Activated CD8-positive, alpha-beta memory T cell treated with anti-CD3 and anti-CD28 coated beads, Interleukin-2, amount 50 U/mL, for 1 hour (primary cell): Measurements from ENCODE around the gene GLB1L.
"Not testable (repeated sequence)": the region's sequence is repeated elsewhere in the genome, so short reads cannot be mapped to it uniquely, and the experiment has no call there.

ENCODE experiments used
- DNase-seq: peaks from one replicate; pipeline ENCODE4 v3.0.0-alpha.2; 2020; ENCODE audit errors: extremely low read depth

Gene GLB1L

DNA sequence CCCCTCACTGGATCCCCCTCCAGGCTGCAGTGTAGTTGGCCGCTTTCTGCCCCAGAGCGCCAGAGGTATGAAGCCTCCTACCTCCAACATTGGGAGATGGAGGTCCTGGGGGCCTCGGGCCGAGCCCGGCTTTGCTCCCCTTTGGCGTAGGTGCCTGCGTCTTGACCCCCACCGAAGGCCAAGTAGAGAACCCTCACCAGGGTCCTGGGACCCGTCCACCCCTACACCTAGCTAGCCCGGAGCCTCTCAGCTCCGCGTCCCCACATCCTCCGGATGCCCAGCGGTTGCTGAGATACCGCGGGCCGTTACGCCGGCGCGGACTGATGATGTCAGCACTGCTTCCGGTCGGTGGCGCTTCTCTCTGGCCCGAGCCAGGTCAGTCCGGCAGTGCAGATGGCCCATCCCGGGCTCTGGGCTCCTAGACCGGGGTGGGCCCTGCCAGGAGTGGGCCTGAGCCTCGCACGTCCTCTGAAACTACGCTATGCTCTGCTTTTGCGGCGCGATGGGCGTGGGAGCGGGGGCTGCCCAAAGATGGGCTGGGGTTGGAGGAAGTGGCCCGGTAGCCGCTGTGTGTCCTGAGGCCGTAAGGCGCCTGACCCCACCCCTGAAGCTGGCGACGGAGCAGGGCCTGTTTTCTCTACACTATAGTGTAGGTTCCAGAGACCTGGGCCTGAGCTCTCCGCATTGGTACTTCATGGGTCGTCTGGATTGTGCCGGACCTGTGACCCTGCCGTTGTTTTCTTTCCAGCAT lies at the start of gene GLB1L, which contains the start of gene STK16:
GLB1L (minus strand) TSS at position 297 of the 751 bp plus-strand sequence. CDS start 1,871 bp downstream, outside the sequence.
STK16 (plus strand) TSS at position 332 of the 751 bp plus-strand sequence. CDS start 521 bp downstream, outside the sequence.
- DNase-seq: no peak

DNA sequence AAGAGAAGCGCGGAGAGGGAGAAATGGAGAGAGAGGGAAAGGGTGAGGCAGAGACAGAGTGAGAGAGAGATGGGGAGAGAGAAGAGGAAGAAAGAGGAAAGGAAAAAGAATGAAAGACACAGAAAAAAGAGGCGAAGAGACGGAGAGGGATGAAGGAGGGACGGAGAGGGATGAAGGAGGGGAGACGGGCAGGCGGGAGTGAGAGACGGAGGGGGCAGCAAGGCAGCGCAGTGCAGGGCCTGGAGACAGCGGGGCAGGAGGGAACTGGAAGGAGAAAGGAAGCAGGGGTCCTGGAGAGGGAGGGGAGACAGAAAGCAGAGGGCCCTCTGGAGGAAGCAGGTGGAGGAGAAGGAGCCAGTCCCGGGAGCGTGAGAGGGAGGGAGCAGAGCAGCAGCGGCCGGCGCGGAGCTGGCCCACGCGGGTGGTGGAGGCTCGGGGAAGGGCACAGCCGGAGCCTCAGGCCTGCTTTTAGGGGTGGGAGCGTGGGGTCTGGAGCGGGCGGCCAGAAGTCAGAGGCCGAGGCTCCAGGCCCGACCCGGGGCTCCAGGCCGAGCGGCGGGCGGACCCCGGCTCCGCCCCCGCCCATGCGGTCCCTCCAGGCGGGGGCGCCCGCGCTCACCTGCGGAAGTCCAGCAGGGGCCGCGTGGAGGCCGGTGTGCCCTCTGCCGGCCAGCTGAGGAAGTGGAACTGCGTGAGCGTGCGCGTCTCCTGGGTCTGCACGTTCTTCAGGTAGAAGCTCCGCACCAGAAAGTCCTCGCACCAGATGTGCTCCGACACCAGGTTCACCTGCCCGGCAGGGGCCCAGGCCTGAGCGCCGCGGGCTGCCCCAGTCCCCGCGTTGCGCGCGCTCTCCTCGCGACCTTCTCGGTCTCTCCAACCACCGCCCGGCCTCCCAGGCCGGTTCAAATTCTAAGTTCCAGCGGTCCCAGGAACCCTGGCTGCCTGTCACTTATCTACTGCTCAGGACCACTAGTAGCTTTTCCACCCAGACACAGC lies 49.4 kb upstream of the GLB1L start:
- peak; percentile 62 for DNase-seq

DNA sequence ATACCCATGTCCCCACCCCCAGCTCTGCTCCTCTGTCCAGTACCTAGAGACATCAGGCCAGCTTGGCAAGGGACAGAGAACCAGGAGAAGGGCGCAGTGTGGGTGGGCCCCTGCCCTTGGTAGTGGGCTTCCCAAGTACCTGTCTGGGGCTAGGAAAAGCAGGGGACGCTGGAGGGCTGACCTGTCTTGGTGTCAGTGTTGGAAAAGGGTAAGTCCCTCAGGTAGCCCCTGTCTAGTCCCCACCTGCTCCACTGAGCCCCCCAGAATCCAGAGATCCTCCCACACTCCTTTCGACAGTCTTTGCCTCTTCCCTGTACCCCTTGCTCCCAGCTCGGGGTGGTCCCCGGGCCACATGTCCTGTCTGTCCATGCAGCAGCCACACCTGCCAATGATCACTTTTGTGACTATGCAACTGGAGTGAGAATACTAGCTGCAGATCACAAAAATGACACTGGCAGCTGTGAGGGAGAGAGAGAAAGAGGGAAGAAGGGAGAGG lies 48.5 kb upstream of the GLB1L start:
- no peak for DNase-seq

DNA sequence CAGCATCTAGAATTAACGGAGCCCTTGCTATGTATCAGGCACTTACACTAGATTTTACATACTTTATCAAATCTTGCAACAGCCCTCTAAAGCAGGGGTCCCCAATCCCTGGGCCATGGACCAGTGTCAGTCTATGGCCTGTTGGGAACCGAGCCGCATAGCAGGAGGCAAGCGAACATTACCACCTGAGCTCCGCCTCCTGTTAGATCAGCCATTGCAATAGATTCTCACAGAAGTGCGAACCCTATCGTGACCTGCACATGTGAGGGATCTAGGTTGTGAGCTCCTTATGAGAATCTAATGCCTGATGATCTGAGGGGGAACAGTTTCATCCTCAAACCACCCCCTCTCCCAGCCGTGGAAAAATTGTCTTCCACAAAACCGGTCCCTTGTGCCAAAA lies 47.4 kb upstream of the GLB1L start:
- DNase-seq: no peak

DNA sequence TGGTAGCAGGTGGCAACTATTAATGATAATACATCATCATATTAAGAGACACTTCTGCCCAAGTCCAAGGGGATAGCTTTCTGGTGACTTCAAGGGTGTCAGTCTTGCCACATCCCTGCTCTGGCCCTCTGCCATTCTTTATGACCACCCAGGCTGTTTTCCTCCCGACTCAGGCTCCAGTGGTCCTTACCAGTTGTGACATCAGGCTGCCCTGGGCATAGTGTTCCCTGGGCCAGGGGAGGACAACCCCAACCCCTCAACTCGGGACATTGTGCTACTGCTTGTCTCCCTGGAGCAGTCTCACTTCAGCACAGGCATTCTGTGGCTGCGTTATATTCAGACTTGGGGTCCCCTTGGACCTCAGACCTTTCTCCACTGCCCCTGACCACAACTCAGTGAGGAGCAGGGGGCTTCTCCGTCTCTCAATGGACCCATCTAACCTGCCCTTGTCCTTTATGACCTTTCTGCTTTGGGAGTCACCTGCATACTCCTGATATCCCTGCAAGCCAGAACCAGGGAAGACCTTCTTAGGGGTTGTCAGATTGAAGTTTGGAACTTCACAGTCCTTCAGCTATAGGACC lies 46.8 kb upstream of the GLB1L start:
- no peak for DNase-seq

DNA sequence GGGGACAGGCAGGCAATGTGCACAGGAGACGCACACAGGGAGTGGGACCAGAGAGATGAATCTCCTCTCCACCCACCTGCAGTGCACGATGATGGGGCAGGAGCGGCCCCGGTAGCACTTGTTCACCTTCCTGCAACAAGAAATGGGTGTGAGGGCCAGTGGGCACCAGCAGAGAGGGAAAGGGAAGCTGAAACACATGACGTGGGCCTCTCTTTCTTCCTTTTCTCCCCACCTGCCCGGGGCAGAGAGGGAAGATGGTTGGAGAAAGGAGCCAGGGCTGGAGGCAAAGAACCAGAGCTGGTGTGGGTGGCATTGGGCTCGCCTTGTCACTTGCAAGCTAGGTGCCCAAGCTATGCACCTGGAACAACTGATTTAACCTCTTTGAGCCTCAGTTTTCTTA lies 46.1 kb upstream of the GLB1L start:
- DNase-seq: no peak

DNA sequence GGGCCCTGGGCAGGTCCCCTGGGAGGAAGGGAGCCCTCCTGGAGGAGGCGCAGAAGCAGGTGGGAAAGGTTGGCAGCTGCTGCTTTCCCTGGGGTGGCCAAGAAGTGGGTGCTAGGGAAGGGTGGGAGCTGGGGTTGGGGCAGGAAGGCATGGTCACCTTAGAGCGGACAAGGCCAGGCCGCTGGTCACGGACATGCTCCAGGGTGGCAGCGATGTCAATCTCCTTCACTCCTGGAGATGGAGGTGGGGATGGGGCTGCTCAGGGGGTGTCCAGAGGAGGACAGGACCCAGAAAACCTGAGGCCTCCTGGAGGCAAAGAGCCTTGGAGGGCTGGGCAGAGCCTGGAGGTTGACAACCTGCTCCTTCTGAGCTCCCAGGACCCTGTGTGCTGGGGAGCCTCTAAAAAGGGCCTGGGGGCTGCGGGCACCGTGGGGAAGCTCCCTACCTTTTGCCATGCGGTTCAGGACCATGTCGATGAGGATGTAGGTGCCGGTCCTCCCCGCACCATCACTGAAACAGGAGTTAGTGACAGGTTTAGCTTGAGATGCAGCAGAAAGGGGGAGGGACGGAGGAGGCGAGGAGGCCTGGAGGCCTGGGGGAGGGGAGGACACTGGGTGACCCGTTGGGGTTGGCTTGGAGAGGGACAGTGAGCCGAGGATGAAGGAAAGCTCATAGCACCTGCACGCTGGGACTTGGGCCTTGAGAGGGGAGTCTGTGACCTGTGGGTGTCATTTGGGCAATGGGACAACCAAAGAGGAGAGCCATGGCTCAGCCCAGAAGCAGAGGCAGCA lies 45.3 kb upstream of the GLB1L start:
- DNase-seq: no peak

DNA sequence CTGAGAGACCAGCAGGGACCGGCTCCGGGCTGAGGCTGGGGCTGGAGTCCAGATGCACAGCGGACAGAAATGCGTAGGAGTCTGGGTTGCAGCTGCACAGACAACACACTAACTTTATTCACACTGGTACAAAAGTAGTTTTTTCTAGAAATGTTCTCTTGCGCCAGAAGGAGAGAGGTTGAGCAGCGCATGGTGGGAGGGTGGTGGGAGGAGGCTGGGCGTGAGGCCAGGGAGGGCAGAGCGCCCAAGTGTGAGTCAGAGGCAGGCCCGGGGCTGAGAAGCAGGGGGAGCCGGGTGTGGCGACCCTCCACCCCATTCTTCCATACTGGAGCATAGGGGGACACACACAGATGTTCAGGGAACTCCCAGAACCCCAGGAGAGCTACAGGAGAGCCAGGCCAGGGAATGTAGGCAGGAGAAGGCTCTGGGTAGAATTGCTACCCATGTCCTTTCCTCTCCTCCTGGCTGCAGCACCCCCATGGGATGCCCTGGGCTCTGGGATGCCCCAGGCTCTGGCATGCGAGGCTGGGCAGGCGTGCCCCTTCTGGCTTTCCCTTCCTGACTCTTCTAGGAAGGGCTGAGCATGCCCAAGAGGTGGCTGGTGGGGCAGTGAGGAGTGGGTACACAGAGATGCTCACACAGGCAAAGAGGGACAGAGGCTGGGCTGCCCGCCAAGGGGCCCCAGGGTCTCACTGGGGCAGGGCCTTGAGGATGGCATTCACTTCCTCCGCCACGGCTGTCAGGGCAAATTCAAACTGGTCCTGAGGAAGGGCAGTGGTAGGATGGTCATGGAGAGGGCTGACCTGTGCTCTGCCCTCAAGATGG lies 44.5 kb upstream of the GLB1L start:
- no peak for DNase-seq

DNA sequence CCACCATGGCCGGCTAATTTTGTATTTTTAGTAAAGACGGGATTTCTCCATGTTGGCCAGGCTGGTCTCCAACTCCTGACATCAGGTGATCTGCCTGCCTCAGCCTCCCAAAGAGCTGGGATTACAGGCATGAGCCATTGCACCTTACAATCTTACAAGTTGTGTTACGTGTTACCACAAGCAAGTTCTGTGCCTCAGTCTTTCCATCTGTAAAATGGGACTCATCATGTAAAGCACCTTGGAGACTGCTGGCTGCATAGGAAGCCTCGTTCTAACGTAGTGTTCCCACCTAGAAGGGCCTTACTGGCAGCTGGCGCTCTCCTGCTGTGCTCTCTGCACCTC lies 43.9 kb upstream of the GLB1L start:
- DNase-seq: no peak

DNA sequence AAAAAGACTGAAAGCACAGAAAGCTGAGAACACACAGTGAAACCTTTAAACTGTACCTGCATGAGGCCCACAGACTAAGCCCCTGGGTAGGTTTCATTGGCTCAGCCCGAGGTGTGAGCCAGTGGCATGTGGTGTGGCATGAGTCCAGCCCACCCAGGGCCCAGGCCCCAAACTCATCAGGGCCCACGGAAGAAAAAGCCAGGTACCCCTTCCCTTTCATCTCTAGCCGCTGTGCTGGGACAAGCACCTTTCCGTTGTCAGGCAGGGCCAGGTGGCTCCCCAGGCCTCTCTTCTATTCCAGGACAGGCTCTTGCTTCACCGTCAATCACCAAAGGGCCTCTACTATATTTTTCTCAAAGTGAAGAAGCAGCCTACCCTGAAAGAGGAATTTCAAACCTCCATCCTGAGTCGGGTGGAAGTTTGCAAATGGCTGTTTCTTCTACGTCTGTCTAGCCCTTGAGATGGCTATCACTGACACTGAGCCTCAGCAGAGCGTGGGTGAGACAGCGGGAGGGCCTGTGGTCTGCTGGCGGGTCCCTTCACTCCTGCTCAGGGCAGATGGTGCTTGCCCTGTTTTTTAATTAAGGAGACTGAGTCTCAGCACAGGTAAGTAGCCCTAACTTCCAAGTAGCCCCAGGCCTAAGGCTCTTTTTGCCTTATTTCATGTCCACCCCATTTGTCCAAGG lies 42.5 kb upstream of the GLB1L start:
- DNase-seq: no peak

DNA sequence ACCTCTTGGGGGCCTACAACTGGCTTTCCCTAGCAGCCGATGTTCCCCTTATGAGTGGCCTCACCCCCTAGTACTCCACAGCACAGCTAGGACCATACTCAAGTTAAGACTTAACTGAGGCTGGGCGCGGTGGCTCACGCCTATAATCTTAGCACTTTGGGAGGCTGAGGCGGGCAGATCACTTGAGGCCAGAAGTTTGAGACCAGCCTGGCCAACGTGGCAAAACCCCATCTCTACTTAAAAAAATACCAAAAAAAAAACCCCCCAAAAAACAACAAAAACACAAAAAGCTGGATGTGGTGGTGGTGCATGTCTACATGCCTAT lies 41.8 kb upstream of the GLB1L start:
- not testable (repeated sequence) for DNase-seq

DNA sequence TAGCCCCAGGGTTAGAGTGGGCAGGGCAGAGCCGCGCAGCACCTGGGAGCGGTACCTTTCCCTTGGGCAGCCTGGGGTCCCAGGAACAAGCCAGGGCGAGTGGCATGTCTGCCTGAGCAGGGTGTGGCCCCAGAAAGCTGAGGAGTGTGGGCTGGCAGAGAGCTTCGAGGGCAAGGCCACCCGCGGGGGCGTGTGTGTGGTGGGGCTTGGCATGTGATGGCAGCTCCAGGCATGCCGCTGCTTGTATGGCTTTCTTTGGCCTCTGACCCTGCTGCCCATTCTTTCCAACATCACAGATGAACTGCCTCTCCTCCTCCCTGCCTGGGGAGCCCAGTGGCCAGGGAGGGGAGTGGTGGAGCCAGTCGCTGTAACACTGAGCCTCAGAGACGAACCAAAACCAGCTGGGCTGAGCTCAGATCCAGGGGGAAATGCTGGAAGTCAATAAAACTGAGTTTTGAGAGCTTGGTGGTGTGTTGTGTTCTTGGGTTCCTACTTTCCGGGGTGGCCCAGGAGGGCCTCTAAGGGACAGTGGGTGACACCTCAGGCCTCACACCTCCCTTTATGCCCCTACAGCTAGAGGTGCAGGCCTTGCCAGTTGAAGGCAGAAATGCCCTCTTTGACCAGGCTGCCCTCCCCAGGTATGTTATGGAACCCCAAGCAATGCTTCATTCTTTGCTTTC lies 41.3 kb upstream of the GLB1L start:
- DNase-seq: no peak

DNA sequence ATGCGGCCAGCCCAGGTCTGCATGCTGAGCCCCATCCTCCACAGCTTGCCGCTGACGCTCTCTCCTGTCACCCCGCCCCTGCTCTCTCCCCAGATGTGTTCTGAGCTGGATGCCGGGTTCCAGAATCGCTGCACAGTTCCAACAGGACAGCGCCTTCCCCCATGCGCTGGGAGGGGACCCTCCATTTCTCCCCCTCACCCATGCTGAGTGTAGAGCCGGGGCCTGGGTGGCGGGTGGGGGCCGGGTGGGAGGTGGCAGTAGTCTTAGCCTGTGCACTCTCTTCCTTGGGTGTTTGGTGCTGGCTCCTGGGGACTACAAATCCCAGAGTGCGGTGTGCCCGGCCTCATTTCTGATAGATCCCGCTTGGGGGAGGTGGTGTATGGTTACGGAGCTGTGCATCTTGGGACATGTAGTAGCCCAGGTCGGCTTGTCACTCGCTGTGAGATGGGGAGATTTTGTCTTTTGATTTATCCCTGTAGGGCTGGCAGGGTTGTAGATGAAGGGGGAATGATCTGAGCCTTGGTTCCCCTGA lies 40.7 kb upstream of the GLB1L start:
- DNase-seq: no peak

DNA sequence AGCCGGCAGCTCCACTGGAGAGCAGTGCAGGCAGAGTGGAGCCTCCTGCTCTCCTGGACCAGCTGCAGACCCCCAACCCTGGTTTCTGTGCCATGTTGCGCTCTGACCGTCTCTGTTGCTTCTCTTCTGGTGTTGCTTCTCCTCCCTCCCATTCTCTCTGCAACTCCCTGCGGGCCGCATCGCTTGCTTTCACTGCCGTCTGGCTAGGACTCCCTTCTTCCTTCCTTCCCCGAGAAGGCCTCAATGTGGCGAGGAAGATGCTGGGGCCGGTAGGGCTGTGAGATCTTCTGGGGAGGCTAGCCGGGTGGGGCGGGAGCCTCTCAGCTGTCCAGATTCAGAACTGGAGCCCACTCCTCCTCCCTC lies 40.1 kb upstream of the GLB1L start:
- DNase-seq: no peak

DNA sequence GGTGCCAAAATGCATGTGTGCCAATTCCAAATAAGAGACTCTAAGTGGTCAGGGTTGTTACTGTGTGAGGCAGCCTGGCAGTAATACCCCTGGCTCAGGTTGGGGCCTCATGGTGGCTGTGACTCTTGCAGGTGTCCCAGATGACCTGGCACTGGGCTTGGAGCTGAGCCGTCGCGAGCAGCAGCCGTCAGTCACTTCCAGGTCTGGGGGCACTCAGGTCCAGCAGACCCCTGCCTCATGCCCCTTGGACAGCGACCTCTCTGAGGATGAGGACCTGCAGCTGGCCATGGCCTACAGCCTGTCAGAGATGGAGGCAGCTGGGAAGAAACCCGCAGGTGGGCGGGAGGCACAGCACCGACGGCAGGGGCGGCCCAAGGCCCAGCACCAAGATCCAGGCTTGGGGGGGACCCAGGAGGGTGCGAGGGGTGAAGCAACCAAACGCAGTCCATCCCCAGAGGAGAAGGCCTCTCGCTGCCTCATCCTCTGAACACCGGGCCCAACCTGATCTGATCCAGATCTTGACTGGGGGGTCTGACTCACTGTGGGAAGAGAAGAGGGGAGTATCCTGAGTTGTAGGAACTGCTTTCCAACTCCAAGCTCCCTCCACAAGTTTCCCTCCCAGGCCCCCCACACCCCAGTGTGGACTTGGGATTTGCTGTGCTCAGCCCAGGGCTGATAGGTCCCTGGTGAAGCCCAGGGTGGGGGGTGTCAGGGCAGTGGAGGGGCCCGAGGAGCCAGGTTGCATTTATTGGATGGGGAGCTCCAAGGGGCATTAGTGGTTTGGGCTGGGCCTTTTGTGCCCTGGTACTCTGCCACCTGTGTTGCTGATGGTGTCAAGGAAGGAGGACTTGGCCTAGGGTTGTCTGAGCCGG lies 39.5 kb upstream of the GLB1L start:
- DNase-seq: no peak

DNA sequence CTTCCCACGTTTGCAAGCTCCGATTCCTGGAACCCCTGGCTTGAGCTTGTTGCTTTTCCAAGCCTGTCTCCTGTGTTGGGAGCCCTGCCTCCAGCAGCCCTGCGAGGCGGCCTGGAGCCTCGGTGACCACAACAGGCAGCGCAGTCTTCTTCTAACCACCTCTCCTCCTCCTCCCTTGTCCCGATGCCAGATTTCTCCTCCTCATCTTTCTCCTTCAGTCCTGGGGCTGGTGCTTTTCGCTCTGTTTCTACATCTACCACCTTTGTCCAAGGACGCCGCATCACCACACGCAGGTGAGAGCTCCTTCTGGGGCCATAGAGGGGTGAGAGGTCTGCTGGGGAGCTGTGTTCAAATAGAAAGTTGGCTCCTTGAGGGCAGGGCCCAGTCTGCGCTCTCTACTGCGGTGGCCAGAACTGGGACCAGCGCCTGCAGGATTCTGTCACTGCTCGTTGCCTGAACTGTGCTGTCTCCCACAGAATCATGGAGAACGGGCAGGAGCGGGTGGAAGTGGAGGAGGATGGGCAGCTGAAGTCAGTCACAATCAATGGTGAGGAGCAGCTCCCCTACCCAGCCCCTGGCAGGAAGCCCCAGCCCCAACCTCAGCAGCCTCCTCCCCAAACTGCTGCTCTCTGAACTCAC lies 37.8 kb upstream of the GLB1L start:
- DNase-seq: no peak

DNA sequence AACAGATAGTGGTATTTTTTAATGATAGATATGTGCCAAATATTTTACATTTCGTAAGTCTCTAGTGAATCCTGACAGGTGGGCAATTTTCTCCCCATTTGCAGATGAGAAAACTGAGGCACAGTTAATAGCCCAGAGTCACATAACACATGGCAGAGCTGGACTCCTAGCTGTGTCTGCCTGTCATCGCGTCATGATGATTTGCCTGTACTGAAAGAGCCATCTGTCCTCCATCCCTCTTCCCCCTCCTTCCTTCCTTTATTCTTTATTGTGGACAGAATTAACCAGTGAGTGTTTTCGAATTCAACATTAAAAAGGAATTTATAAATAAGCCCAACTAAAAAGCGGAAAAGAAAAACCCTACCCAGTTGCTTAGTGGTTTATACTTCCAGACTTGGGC lies 37.1 kb upstream of the GLB1L start:
- DNase-seq: no peak

DNA sequence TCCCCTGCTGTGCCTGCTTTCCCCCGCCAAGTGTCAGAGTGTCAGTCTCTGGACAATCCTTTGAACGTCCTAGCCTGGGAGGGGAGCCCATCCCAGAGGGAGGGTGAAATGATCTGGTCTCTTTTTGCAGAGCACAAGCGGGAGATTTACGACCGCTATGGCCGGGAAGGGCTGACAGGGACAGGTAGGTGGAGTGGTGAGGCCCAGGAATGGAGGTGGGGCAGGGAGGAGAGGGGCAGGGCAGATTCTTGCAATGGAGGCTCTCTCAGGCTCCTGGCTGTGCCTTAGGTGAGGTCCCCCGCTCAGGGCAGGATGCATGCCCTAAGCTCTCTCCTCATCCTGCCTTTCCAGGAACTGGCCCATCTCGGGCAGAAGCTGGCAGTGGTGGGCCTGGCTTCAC lies 36.3 kb upstream of the GLB1L start:
- DNase-seq: no peak
